ENCODE measurements around the gene RBM42. TPM values are rescaled to one million over a fixed set of nuclear protein-coding genes. Genes with fewer than 3 reads are reported as not detected.
A peak's percentile ranks its signal among the peaks of the same experiment; 100 is the strongest.

The RBM42 gene
- total RNA-seq, 1 donor from 2014 or later, result 114 TPM

GRCh38 chr19:35671818-35672217, 43.0 kb downstream of the RBM42 start:
- TF ChIP-seq CTCF (conservative IDR thresholded peaks at IDR 0.05; ENCODE audit: low read depth, low read length), result no peak
- DNase-seq (ENCODE audit: low read depth), result no peak
- no peak overlapping the region for H3K4me3 ChIP-seq (ENCODE audit: low read depth, low read length)

GRCh38 chr19:35673121-35673804, 44.4 kb downstream of the RBM42 start:
- peak; percentile 23 for DNase-seq (ENCODE audit: low read depth)
- TF ChIP-seq CTCF (conservative IDR thresholded peaks at IDR 0.05; ENCODE audit: low read depth, low read length), result no peak
- H3K4me3 ChIP-seq (ENCODE audit: low read depth, low read length), result peak overlapping the region; percentile 3

GRCh38 chr19:35675589-35676140, 46.8 kb downstream of the RBM42 start:
- no peak for DNase-seq (ENCODE audit: low read depth)
- TF ChIP-seq CTCF (conservative IDR thresholded peaks at IDR 0.05; ENCODE audit: low read depth, low read length), result no peak
- H3K4me3 ChIP-seq (ENCODE audit: low read depth, low read length), result no peak overlapping the region

Other genes starting within 250 kb of the RBM42 start
- gene FFAR2, start 180.8 kb upstream of the RBM42 start, total RNA-seq, result not detected in 2 replicates
- not detected in 2 replicates for gene KRTDAP, start 138.6 kb upstream of the RBM42 start, total RNA-seq
- gene DMKN, start 115.4 kb upstream of the RBM42 start, total RNA-seq, result 195 and 200 TPM in 2 replicates
- gene SBSN, start 100.7 kb upstream of the RBM42 start, total RNA-seq, result not detected in 2 replicates
- not detected in 2 replicates for gene GAPDHS, start 95.6 kb upstream of the RBM42 start, total RNA-seq
- 157 and 167 TPM in 2 replicates for gene TMEM147, start 83.4 kb upstream of the RBM42 start, total RNA-seq
- gene ATP4A, start 65.4 kb upstream of the RBM42 start, total RNA-seq, result not detected in 2 replicates
- gene PMIS2, start 42.9 kb upstream of the RBM42 start, total RNA-seq, result not detected in 2 replicates
- 19.2 and 19.7 TPM in 2 replicates for gene HAUS5, start 16.3 kb upstream of the RBM42 start, total RNA-seq
- 0.35 TPM in 1 of 2 replicates, not detected in the other for gene ETV2, start 12.7 kb downstream of the RBM42 start, total RNA-seq
- 496 and 575 TPM in 2 replicates for gene COX6B1, start 19.3 kb downstream of the RBM42 start, total RNA-seq
- not detected in 2 replicates for gene UPK1A, start 37.5 kb downstream of the RBM42 start, total RNA-seq
- not detected in 2 replicates for gene ZBTB32, start 75.5 kb downstream of the RBM42 start, total RNA-seq
- gene KMT2B, start 89.0 kb downstream of the RBM42 start, total RNA-seq, result 7.4 and 20.2 TPM in 2 replicates
- 7.9 and 15.3 TPM in 2 replicates for gene IGFLR1, start 113.4 kb downstream of the RBM42 start, total RNA-seq
- 5.9 and 6.5 TPM in 2 replicates for gene U2AF1L4, start 116.4 kb downstream of the RBM42 start, total RNA-seq
- 49.6 and 63.7 TPM in 2 replicates for gene PSENEN, start 116.6 kb downstream of the RBM42 start, total RNA-seq
- 12.7 and 18.9 TPM in 2 replicates for gene LIN37, start 119.5 kb downstream of the RBM42 start, total RNA-seq
- gene HSPB6, start 128.0 kb downstream of the RBM42 start, total RNA-seq, result 0.14 and 2.0 TPM in 2 replicates
- gene PROSER3, start 129.1 kb downstream of the RBM42 start, total RNA-seq, result 14.3 and 14.7 TPM in 2 replicates
- 2.6 and 13.3 TPM in 2 replicates for gene ARHGAP33, start 146.5 kb downstream of the RBM42 start, total RNA-seq
- not detected in 2 replicates for gene PRODH2, start 183.8 kb downstream of the RBM42 start, total RNA-seq
- gene NPHS1, start 223.5 kb downstream of the RBM42 start, total RNA-seq, result not detected in 2 replicates
- gene KIRREL2, start 227.9 kb downstream of the RBM42 start, total RNA-seq, result not detected in 2 replicates
- gene APLP1, start 239.5 kb downstream of the RBM42 start, total RNA-seq, result 1.1 and 8.4 TPM in 2 replicates

Measured in epithelial cell of proximal tubule (primary cell).